ENCODE data around the gene BACH2.
"Not testable (repeated sequence)": the region's sequence is repeated elsewhere in the genome, so short reads cannot be mapped to it uniquely, and the experiment has no call there.

BACH2 gene

GRCh38 chr6:90119618-90120017 lies 177.0 kb downstream of the BACH2 start:
- no peak for DNase-seq

- no peak for DNase-seq
Observed at GRCh38 chr6:90118581-90118980, 178.1 kb downstream of the BACH2 start.

- no peak for DNase-seq
Observed at GRCh38 chr6:90118069-90118468, 178.6 kb downstream of the BACH2 start.

GRCh38 chr6:90116126-90116525 lies 180.5 kb downstream of the BACH2 start:
- not testable (repeated sequence) for DNase-seq

GRCh38 chr6:90113389-90113788 lies 183.3 kb downstream of the BACH2 start:
- no peak for DNase-seq

- DNase-seq: no peak
Observed at GRCh38 chr6:90111387-90111786, 185.3 kb downstream of the BACH2 start.

GRCh38 chr6:90110971-90111370 lies 185.7 kb downstream of the BACH2 start:
- DNase-seq: no peak

GRCh38 chr6:90109141-90109540 lies 187.5 kb downstream of the BACH2 start:
- no peak for DNase-seq

- DNase-seq: no peak
Observed at GRCh38 chr6:90107771-90108282, 188.8 kb downstream of the BACH2 start.

- no peak for DNase-seq
Observed at GRCh38 chr6:90107371-90107770, 189.3 kb downstream of the BACH2 start.

- no peak for DNase-seq
Observed at GRCh38 chr6:90106449-90106848, 190.2 kb downstream of the BACH2 start.

- DNase-seq: no peak
Observed at GRCh38 chr6:90105506-90106170, 191.0 kb downstream of the BACH2 start.

GRCh38 chr6:90103056-90103800 lies 193.4 kb downstream of the BACH2 start:
- DNase-seq: no peak

GRCh38 chr6:90101403-90101802 lies 195.2 kb downstream of the BACH2 start:
- no peak for DNase-seq

GRCh38 chr6:90100059-90100665 lies 196.5 kb downstream of the BACH2 start:
- no peak for DNase-seq

- no peak for DNase-seq
Observed at GRCh38 chr6:90098627-90099026, 198.0 kb downstream of the BACH2 start.

GRCh38 chr6:90098001-90098531 lies 198.6 kb downstream of the BACH2 start:
- DNase-seq: no peak

GRCh38 chr6:90097356-90097755 lies 199.3 kb downstream of the BACH2 start:
- no peak for DNase-seq

- no peak for DNase-seq
Observed at GRCh38 chr6:90096818-90097217, 199.8 kb downstream of the BACH2 start.

GRCh38 chr6:90095788-90096187 lies 200.9 kb downstream of the BACH2 start:
- DNase-seq: no peak

GRCh38 chr6:90095145-90095544 lies 201.5 kb downstream of the BACH2 start:
- DNase-seq: no peak

- DNase-seq: no peak
Observed at GRCh38 chr6:90093558-90094073, 203.0 kb downstream of the BACH2 start.

- DNase-seq: no peak
Observed at GRCh38 chr6:90090866-90091265, 205.8 kb downstream of the BACH2 start.

All from SIG-M5 (cell line).